Measurements from ENCODE around the gene DNMT3L. TPM values are rescaled to one million over a fixed set of nuclear protein-coding genes. Genes with fewer than 3 reads are reported as not detected.
"Not testable (repeated sequence)": the region's sequence is repeated elsewhere in the genome, so short reads cannot be mapped to it uniquely, and the experiment has no call there.

The DNMT3L gene
- total RNA-seq, 4 donors from 2014 or later, result not detected

DNA sequence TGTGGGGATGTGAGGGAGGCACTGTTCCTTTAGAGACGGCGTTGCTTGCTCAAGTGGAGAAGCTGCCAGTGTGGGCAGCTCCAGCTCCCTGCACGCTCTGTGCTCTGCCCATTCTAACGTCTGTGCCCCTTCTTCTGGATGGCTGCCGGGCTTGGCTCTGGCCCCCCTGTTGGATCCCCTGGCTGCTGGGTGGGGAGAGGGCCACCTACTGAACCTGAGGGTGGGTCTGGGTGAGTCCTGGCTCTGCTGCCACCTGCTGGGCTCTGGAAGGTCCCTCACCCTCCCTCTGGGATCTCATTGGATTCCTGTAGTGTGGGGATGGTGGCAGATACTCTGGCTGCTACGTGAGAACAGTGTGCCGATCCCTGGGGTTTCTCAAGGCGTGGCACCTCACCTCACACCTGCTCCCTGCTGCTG, 43.2 kb upstream of the DNMT3L start:
- no peak for TF ChIP-seq POLR2A (IDR thresholded peaks at IDR 0.05)
- TF ChIP-seq, protein P1, sequence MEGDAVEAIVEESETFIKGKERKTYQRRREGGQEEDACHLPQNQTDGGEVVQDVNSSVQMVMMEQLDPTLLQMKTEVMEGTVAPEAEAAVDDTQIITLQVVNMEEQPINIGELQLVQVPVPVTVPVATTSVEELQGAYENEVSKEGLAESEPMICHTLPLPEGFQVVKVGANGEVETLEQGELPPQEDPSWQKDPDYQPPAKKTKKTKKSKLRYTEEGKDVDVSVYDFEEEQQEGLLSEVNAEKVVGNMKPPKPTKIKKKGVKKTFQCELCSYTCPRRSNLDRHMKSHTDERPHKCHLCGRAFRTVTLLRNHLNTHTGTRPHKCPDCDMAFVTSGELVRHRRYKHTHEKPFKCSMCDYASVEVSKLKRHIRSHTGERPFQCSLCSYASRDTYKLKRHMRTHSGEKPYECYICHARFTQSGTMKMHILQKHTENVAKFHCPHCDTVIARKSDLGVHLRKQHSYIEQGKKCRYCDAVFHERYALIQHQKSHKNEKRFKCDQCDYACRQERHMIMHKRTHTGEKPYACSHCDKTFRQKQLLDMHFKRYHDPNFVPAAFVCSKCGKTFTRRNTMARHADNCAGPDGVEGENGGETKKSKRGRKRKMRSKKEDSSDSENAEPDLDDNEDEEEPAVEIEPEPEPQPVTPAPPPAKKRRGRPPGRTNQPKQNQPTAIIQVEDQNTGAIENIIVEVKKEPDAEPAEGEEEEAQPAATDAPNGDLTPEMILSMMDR (IDR thresholded peaks at IDR 0.05), result peak in 3 of 4 experiments; percentile 33 to 61 (median 53)
- no peak overlapping the region for H3K4me3 ChIP-seq
- H3K27ac ChIP-seq, result peak overlapping the region in 2 of 4 donors; percentile 4 to 48
- no peaks in the 10 kb centered on the region for H3K9me3 ChIP-seq
- H3K36me3 ChIP-seq, result peaks cover 0 to 39% of the 10 kb centered on the region in 2 donors
- no peak for ATAC-seq
- peaks cover 0 to 71% (median 24%) of the 10 kb centered on the region in 3 donors for H3K4me1 ChIP-seq
- H3K27me3 ChIP-seq, result no peaks in the 10 kb centered on the region
- WGBS, 2 donors (ENCODE audit: low coverage in 1 of 2), result no CpG with 5 or more reads among the region's 8 CpGs

DNA sequence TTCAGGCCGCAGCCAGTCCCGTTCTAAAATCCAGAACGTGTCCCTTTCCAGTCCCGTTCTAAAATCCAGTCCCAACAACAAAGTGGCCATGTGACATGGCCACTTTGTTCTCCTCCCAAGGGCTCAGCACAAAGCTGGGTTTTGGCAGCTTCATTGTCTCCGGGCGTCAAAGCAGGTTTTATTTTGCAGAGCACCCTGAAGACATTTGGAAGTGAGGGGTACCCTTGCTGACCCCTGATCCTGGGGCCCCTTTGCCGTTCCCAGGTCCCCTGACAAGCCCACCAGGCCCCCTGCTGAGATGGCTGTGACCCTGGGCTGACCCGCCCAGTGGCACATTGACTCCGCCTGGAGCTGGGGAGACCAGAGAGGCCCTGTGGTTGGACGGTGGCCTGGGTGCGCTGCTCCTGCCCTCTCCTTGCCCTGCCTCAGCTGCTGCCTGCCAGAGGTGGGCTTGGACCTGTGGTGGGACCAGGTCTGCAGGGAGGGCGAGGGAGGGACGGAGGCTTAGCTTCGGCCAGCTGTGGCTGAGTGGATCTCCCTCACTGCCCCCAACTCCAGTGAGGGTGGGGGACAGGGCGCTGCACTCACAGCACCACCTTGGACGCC, 42.4 kb upstream of the DNMT3L start:
- no peaks in the 10 kb centered on the region for H3K9me3 ChIP-seq
- peak overlapping the region in 2 of 4 donors; percentile 31 to 48 for H3K27ac ChIP-seq
- H3K27me3 ChIP-seq, result no peaks in the 10 kb centered on the region
- TF ChIP-seq POLR2AphosphoS5 (IDR thresholded peaks at IDR 0.05), result no peak
- TF ChIP-seq POLR2A (IDR thresholded peaks at IDR 0.05), result no peak
- no peak for TF ChIP-seq EP300 (IDR thresholded peaks at IDR 0.05)
- TF ChIP-seq, protein P1 (IDR thresholded peaks at IDR 0.05), result no peak
- H3K36me3 ChIP-seq, result peaks cover 0 to 31% of the 10 kb centered on the region in 2 donors
- WGBS, 2 donors (ENCODE audit: low coverage in 1 of 2), result 69% methylated on average over 4 of the region's 16 CpGs; no CpG with 5 or more reads in 1 of the 2 donors
- no peak overlapping the region for H3K4me3 ChIP-seq
- peaks cover 0 to 76% (median 24%) of the 10 kb centered on the region in 3 donors for H3K4me1 ChIP-seq
- ATAC-seq, result no peak

DNA sequence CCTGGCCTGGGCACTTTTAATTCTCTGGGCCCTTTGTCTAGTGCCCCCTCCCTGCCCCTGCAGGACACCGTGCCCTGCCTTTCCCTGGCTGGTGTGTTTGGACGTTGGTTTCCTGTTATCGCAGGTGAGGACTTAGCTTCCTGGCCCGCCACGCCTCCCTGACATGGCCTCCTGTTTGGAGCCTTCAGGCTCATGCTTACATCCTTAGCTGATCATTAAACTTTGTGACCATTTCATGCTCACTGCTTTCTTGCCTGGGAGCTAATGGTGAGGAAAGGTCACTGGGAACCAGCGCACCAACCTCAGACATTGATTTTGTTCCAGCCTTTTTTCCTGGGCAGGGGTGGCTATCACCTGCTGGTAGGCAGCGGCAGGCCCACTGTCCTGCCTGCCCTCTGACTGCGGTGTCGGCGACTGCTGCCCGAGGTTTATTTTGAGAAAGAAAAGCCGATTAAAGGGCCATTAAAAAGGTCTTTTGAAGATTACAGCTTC, 41.8 kb upstream of the DNMT3L start:
- Histone ChIP-seq H3K36me3 (peaks cover 0 to 25% of the 10 kb centered on the region in 2 donors), H3K4me3 (no peak overlapping the region), H3K9me3 (no peaks in the 10 kb centered on the region), H3K27ac (peak overlapping the region in 2 of 4 donors; percentile 31 to 48), H3K4me1 (peaks cover 0 to 82% (median 24%) of the 10 kb centered on the region in 3 donors), H3K27me3 (no peaks in the 10 kb centered on the region)
- no peak for ATAC-seq
- 65 to 68% methylated on average over 5 to 6 of the region's 12 CpGs for WGBS, 2 donors (ENCODE audit: low coverage in 1 of 2)
- TF ChIP-seq EP300 (IDR thresholded peaks at IDR 0.05) (no peak), POLR2AphosphoS5 (IDR thresholded peaks at IDR 0.05) (no peak), POLR2A (IDR thresholded peaks at IDR 0.05) (no peak)
- TF ChIP-seq, protein P1 (IDR thresholded peaks at IDR 0.05), result no peak

DNA sequence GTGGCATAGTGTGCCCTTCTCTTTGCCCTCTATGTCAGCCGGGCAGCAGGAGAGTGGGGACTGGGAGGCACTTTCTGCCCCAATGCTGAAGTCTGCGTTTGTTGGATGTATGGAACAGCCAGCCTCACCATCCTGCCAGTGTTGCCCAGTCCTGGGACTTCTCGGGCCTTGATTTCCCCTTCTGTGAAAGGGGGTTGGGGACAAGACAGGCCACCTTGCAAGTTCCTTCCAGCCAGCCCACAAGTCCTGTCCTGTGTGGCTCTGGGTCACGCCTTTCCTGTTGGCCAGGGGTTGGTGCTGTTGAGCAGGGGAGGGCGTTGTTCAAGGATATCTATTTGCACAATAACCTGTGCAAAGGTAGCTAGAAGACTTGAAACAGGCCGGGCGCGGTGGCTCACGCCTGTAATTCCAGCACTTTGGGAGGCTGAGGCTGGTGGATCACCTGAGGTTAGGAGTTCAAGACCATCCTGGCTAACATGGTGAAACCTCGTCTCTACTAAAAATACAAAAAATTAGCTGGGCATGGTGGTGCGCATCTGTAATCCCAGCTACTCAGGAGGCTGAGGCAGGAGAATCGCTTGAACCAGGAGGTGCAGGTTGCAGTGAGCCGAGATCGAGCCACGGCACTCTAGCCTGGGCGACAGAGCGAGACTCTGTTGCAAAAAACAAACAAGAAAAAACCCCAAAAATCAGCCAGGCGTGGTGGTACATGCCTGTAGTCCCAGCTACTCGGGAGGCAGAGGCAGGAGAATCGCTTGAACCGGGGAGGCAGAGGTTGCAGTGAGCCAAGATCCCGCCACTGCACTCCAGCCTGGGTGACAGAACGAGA, 41.1 kb upstream of the DNMT3L start:
- Histone ChIP-seq H3K36me3 (peaks cover 0 to 18% of the 10 kb centered on the region in 2 donors), H3K4me1 (peaks cover 0 to 85% (median 24%) of the 10 kb centered on the region in 3 donors), H3K27ac (peak overlapping the region in 1 of 4 donors; percentile 14)
- not testable (repeated sequence) for H3K27me3 ChIP-seq, H3K4me3 ChIP-seq, ATAC-seq, H3K9me3 ChIP-seq
- WGBS, 2 donors (ENCODE audit: low coverage in 1 of 2), result 76 to 86% methylated on average over 10 to 18 of the region's 23 CpGs

DNA sequence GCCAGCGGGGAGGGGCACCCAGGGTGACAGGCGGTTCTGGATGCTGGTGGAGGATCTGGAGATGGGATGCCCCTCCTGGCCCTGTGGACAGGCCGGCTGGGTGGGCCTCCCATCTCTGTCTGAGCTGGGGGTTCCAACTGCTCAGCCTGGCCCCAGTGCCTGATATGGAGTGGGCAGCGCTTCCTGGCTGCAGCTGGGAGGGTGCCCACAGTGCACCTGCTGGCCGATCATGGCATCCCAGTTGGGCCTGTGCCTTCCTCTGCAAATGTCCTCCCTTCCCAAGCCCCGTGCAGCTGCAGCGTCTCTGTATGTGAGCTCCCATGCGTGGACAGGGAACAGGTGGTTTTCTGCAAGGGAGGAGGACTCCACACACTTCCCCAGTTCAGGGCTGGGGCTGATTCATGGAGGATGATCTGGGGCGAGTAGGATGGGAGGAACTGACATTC, 40.3 kb upstream of the DNMT3L start:
- Histone ChIP-seq H3K4me1 (peaks cover 0 to 88% (median 24%) of the 10 kb centered on the region in 3 donors), H3K9me3 (no peaks in the 10 kb centered on the region), H3K27ac (peak overlapping the region in 1 of 4 donors; percentile 91), H3K36me3 (peaks cover 0 to 10% of the 10 kb centered on the region in 2 donors), H3K4me3 (no peak overlapping the region), H3K27me3 (peaks cover 4% of the 10 kb centered on the region)
- no peak for ATAC-seq
- WGBS, 2 donors (ENCODE audit: low coverage in 1 of 2), result 83% methylated on average over 1 of the region's 9 CpGs; no CpG with 5 or more reads in 1 of the 2 donors
- TF ChIP-seq POLR2AphosphoS5 (IDR thresholded peaks at IDR 0.05) (no peak), POLR2A (IDR thresholded peaks at IDR 0.05) (no peak), EP300 (IDR thresholded peaks at IDR 0.05) (no peak)
- TF ChIP-seq, protein P1 (IDR thresholded peaks at IDR 0.05), result no peak
